GM12874 (cell line): ENCODE measurements around the gene STH.

Experiments used
- TF ChIP-seq, protein P1 (sequence below): IDR thresholded peaks from 2 replicates; pipeline ENCODE4 v1.5.1; 2011; ENCODE audit warnings: low read depth, mild to moderate bottlenecking, control low read depth, low read length, moderate library complexity; ENCODE audit not compliant: insufficient read depth

STH gene

GRCh38 chr17:45974916-45975630 is 24.0 kb upstream of the STH start:
- TF ChIP-seq, protein P1, sequence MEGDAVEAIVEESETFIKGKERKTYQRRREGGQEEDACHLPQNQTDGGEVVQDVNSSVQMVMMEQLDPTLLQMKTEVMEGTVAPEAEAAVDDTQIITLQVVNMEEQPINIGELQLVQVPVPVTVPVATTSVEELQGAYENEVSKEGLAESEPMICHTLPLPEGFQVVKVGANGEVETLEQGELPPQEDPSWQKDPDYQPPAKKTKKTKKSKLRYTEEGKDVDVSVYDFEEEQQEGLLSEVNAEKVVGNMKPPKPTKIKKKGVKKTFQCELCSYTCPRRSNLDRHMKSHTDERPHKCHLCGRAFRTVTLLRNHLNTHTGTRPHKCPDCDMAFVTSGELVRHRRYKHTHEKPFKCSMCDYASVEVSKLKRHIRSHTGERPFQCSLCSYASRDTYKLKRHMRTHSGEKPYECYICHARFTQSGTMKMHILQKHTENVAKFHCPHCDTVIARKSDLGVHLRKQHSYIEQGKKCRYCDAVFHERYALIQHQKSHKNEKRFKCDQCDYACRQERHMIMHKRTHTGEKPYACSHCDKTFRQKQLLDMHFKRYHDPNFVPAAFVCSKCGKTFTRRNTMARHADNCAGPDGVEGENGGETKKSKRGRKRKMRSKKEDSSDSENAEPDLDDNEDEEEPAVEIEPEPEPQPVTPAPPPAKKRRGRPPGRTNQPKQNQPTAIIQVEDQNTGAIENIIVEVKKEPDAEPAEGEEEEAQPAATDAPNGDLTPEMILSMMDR: no peak

DNA sequence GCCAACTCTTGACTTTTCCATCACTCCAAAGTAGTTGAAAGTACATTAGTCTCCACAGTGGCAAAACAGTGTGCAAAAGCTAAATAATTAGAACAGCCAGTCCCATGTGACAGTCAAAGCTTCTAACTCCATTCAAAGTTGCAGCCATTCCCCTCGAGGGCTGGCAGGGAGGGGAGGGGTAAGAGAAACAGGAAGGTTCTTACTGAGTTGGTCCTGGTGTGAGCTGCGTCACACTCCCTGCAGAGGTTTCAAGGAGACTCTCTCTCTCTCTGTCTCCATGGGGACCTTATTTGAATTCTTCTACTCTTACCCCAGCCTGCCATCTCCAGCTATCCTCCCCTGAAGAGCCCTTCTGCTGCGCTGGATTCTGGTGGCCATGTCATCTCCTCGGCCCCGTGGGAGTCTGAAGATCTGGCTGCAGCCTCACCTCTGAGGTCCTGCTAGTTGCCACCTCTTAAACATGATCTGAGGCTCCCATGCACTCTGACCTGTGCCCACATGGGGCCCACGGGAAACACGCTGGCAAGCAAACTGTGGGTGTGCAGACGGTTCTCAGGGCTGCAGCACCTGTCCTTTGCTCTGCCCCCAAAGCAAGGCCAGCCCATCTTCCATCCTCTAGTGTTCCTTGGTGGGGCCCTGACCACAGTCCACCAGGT is 23.3 kb upstream of the STH start:
- TF ChIP-seq, protein P1: no peak

- TF ChIP-seq, protein P1: no peak
These were observed 22.7 kb upstream of the STH start for GRCh38 chr17:45976391-45976754.

- TF ChIP-seq, protein P1: no peak
These were observed 22.1 kb upstream of the STH start for GRCh38 chr17:45976755-45977505.

GRCh38 chr17:45977506-45977824 is 21.6 kb upstream of the STH start:
- TF ChIP-seq, protein P1: no peak

GRCh38 chr17:45977976-45978626 is 20.9 kb upstream of the STH start:
- TF ChIP-seq, protein P1: no peak

DNA sequence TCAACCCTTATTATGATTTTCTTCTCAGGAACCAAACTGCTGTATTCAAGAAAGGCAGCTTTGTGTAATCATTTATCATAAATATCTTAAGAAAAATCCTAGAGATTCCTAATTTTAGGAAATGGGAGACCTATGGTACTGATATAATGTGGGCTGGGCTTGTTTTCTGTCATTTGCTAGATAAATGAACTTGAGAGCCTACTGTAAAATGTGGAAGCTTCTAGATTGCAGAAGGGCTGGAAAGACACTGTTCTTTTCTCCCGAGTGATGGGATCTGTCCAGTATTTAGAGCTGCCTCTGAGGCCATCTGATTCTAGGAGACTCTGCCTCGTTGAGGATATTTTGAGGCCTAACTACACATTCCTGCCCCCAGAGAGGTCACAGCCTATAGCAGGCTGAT is 19.9 kb upstream of the STH start:
- TF ChIP-seq, protein P1: no peak
